RWPE1 (cell line): ENCODE measurements around the gene ACO2.

Experiments used
- CTCF ChIA-PET: fragments of 350-600 bp; sonication (Branson Sonifier 250); formaldehyde crosslinking; extraction: SDS; loops from one replicate; lab custom pipeline; 2021; lab: Yijun Ruan, JAX
- POLR2A ChIA-PET: fragments of 400-600 bp; formaldehyde crosslinking; extraction: SDS; loops from one replicate; lab custom pipeline; 2020; ENCODE audit warnings: antibody characterized with exemption; ENCODE audit not compliant: low non-redundant PET; lab: Yijun Ruan, JAX
- DNase-seq: peaks from one replicate; pipeline ENCODE4 v3.0.0; 2012; ENCODE audit warnings: low spot score
- H3K27ac ChIP-seq: fragments of 450-650 bp; 2 replicates; pipeline ENCODE4 v1.5.1; 2017
- CTCF ChIP-seq: fragments of 450-650 bp; conservative IDR thresholded peaks from 2 replicates; pipeline ENCODE4 v1.5.1; 2017; ENCODE audit warnings: low read depth, mild to moderate bottlenecking

Gene ACO2

GRCh38 chr22:41526830-41527799 lies 58.2 kb downstream of the ACO2 start:
- peak overlapping the region; percentile 61 for H3K27ac ChIP-seq
- CTCF ChIA-PET, result interaction anchor here (0.6 to 1.6 kb wide), 5 partner anchors 9 to 123 kb away, joined by 3 to 13 read pairs (median 3); no protein-coding TSS in a partner anchor
- peak; percentile 47 for DNase-seq
- POLR2A ChIA-PET, result no interaction called here
- TF ChIP-seq CTCF, result peak; percentile 79

GRCh38 chr22:41528132-41528766 lies 59.3 kb downstream of the ACO2 start:
- no peak for TF ChIP-seq CTCF
- peak overlapping the region; percentile 61 for H3K27ac ChIP-seq
- no peak for DNase-seq
- POLR2A ChIA-PET, result no interaction called here
- CTCF ChIA-PET, result interaction anchor here (0.6 to 1.1 kb wide), 2 partner anchors 65 to 434 kb away, joined by 3 read pairs; no protein-coding TSS in a partner anchor

- TF ChIP-seq CTCF, result no peak
- no peak for DNase-seq
- CTCF ChIA-PET, result no interaction called here
- peak overlapping the region; percentile 61 for H3K27ac ChIP-seq
- POLR2A ChIA-PET, result no interaction called here
Measured at GRCh38 chr22:41528938-41529561, 60.1 kb downstream of the ACO2 start.

GRCh38 chr22:41530890-41531714 lies 62.2 kb downstream of the ACO2 start:
- no peak for DNase-seq
- ChIA-PET POLR2A (no interaction called here), CTCF (no interaction called here)
- peak overlapping the region; percentile 61 for H3K27ac ChIP-seq
- no peak for TF ChIP-seq CTCF

- ChIA-PET CTCF (interaction anchor here (0.5 to 0.7 kb wide), 2 partner anchors 11 to 65 kb away, joined by 4 to 6 read pairs; no protein-coding TSS in a partner anchor), POLR2A (no interaction called here)
- DNase-seq, result no peak
- peak overlapping the region; percentile 61 for H3K27ac ChIP-seq
- no peak for TF ChIP-seq CTCF
Measured at GRCh38 chr22:41531715-41532477, 63.0 kb downstream of the ACO2 start.
